K562 (cell line): Measurements from ENCODE around the gene CARM1. TPM values are rescaled to one million over a fixed set of nuclear protein-coding genes. Genes with fewer than 3 reads are reported as not detected.

Experiments used
- ATAC-seq: fragments of 200-7000 bp; cut with Tn5 transposase; 3 replicates; pipeline ENCODE4 v1.9.1; 2020; ENCODE audit warnings: moderate library complexity
- BruUV-seq: library from RNA; stranded (reverse); fragments of 400-500 nt; replicated peaks from 2 replicates; lab custom pipeline; 2021; lab: Mats Ljungman, UMichigan
- CTCF ChIA-PET: fragments of 300-600 bp; formaldehyde crosslinking; extraction: SDS; loops from one replicate; lab custom pipeline; 2021; ENCODE audit warnings: low intra/inter-chr PET ratio; lab: Yijun Ruan, JAX
- POLR2A ChIA-PET: fragments of 300-600, 350-650 bp; sonication (Branson Sonifier 250); formaldehyde crosslinking; extraction: SDS; loops from one replicate; lab custom pipeline; 2021; ENCODE audit warnings: antibody characterized with exemption, inconsistent platforms; lab: Yijun Ruan, JAX
- DNase-seq, 4 experiments: peaks; one replicate each; pipeline versions ENCODE4 v3.0.0 to v3.0.0-alpha.2; 2011 to 2018; ENCODE audit warnings: low spot score in 3 of 4, mixed read lengths in 3 of 4; ENCODE audit errors: extremely low read depth in 1 of 4
- FAIRE-seq: peaks from 2 replicates; lab custom pipeline; 2011; peaks lifted over from hg19 to GRCh38; lab: Jason Lieb, UNC
- H2AFZ ChIP-seq: 2 replicates; pipeline ENCODE4 v1.6.0; 2011; ENCODE audit warnings: low read depth, low read length, control low read depth, inconsistent platforms
- H3K27ac ChIP-seq: fragments of 200-600 bp; 3 replicates; pipeline ENCODE4 v1.8.0; 2011; ENCODE audit warnings: low read depth, mild to moderate bottlenecking, control low read depth, inconsistent platforms, low read length, moderate library complexity, mixed read lengths; ENCODE audit errors: extremely low read depth
- H3K27me3 ChIP-seq, 2 experiments: fragments of 300-600 bp in 1 of 2; 2 replicates in 1 of 2; 3 replicates in 1 of 2; pipeline versions ENCODE4 v1.6.0 to v1.8.0; 2011; ENCODE audit warnings: inconsistent platforms in 2 of 2, low read length in 2 of 2, mild to moderate bottlenecking in 1 of 2, mixed read lengths in 1 of 2, moderate library complexity in 1 of 2; ENCODE audit not compliant: control insufficient read depth in 2 of 2, insufficient read depth in 2 of 2
- H3K36me3 ChIP-seq: fragments of 300-600 bp; 3 replicates; pipeline ENCODE4 v1.8.0; 2011; ENCODE audit warnings: mild to moderate bottlenecking, low read length, inconsistent platforms; ENCODE audit not compliant: control insufficient read depth, insufficient read depth
- H3K4me1 ChIP-seq, 2 experiments: fragments of 200-600 bp in 1 of 2; replicated peaks in 1 of 2; 2 replicates in 1 of 2; 3 replicates in 1 of 2; pipeline versions ENCODE4 v1.5.1 to v1.8.0; 2011; ENCODE audit warnings: inconsistent platforms in 2 of 2, low read length in 2 of 2, mild to moderate bottlenecking in 1 of 2, mixed read lengths in 1 of 2, moderate library complexity in 1 of 2; ENCODE audit not compliant: control insufficient read depth in 2 of 2, insufficient read depth in 2 of 2
- H3K4me2 ChIP-seq: 2 replicates; pipeline ENCODE4 v1.6.1; 2011; ENCODE audit warnings: low read length, control low read depth, inconsistent platforms, mixed read lengths; ENCODE audit not compliant: insufficient read depth
- H3K4me3 ChIP-seq: fragments of 200-600 bp; sonication (generic), shearing (Covaris generic); 2 replicates; pipeline ENCODE4 v1.5.1; 2016; ENCODE audit warnings: control low read depth, inconsistent platforms
- H3K79me2 ChIP-seq: fragments of 200-600 bp; 3 replicates; pipeline ENCODE4 v1.8.0; 2011; ENCODE audit warnings: low read length, inconsistent platforms; ENCODE audit not compliant: control insufficient read depth, insufficient read depth
- H3K9ac ChIP-seq, 2 experiments: 2 replicates each; pipeline versions ENCODE4 v1.6.0 to v1.6.1; 2011; ENCODE audit warnings: low read depth in 2 of 2, low read length in 2 of 2, control low read depth in 1 of 2, inconsistent platforms in 1 of 2, mild to moderate bottlenecking in 1 of 2, mixed read lengths in 1 of 2; ENCODE audit not compliant: insufficient read depth in 1 of 2
- H3K9me1 ChIP-seq: one replicate; pipeline ENCODE4 v1.6.0; 2011; ENCODE audit warnings: inconsistent platforms, mild to moderate bottlenecking, low read length, moderate library complexity; ENCODE audit not compliant: control insufficient read depth, insufficient read depth
- H3K9me3 ChIP-seq: replicated peaks from 2 replicates; pipeline ENCODE4 v1.5.1; 2011; ENCODE audit warnings: low read depth, low read length, inconsistent platforms; ENCODE audit not compliant: control insufficient read depth, insufficient read depth
- H4K20me1 ChIP-seq: replicated peaks from 2 replicates; pipeline ENCODE4 v1.6.1; 2011; ENCODE audit warnings: low read length, inconsistent platforms, mixed read lengths; ENCODE audit not compliant: control insufficient read depth, insufficient read depth
- BRF1 ChIP-seq: IDR thresholded peaks from 3 replicates; pipeline ENCODE4 v1.6.1; 2011; ENCODE audit warnings: borderline replicate concordance, mild to moderate bottlenecking; ENCODE audit not compliant: insufficient read length; ENCODE audit errors: extremely low read depth
- C11orf30 ChIP-seq: fragments of 450-650 bp; IDR thresholded peaks from 2 replicates; pipeline ENCODE4 v1.6.1; 2016; ENCODE audit warnings: low read depth, mild to moderate bottlenecking
- CBX8 ChIP-seq: fragments of 200-600 bp; sonication (generic); IDR thresholded peaks from 2 replicates; pipeline ENCODE4 v1.6.1; 2012; ENCODE audit warnings: borderline replicate concordance, mixed run types, low read depth, mild to moderate bottlenecking, moderate library complexity, mixed read lengths, low read length, control low read depth, inconsistent platforms; ENCODE audit not compliant: poor library complexity, severe bottlenecking; ENCODE audit errors: extremely low read depth
- CTCF ChIP-seq, 3 experiments: IDR thresholded peaks in 2 of 3; conservative IDR thresholded peaks in 1 of 3; 2 replicates each; pipeline ENCODE4 v1.5.1; 2011 to 2012; ENCODE audit warnings: low read length in 3 of 3, mild to moderate bottlenecking in 3 of 3, control low read depth in 2 of 3, improper control_type of control experiment in 1 of 3, inconsistent platforms in 1 of 3, low read depth in 1 of 3, mixed read lengths in 1 of 3, moderate library complexity in 1 of 3; ENCODE audit not compliant: insufficient read depth in 2 of 3
- GABPA ChIP-seq: fragments of 200-800 bp; sonication (Bioruptor generic); conservative IDR thresholded peaks from 2 replicates; pipeline ENCODE4 v1.6.1; 2016; ENCODE audit warnings: low read depth, missing genetic modification characterization, missing compliant biosample characterization
- MYNN ChIP-seq, 2 experiments: sonication (generic); formaldehyde crosslinking in 1 of 2; IDR thresholded peaks; 2 replicates each; pipeline versions ENCODE4 v1.5.0 to v1.6.1; 2016 to 2020; ENCODE audit warnings: antibody characterized with exemption in 1 of 2, missing genetic modification reagents in 1 of 2
- POLR2G ChIP-seq: fragments of 200-400 bp; formaldehyde crosslinking; IDR thresholded peaks from 2 replicates; pipeline ENCODE4 v1.6.1; 2017; ENCODE audit warnings: low read depth, mild to moderate bottlenecking, antibody characterized with exemption, low read length, moderate library complexity
- PURB ChIP-seq: sonication (generic); formaldehyde crosslinking; IDR thresholded peaks from 2 replicates; pipeline ENCODE4 v1.9.0; 2021; ENCODE audit warnings: low read depth, mild to moderate bottlenecking, missing genetic modification reagents
- SOX6 ChIP-seq: fragments of 450-650 bp; IDR thresholded peaks from 2 replicates; pipeline ENCODE4 v1.6.1; 2014; ENCODE audit warnings: mild to moderate bottlenecking
- ZNF12 ChIP-seq: sonication (generic); formaldehyde crosslinking; IDR thresholded peaks from 2 replicates; pipeline ENCODE4 v1.4.0; 2020; ENCODE audit warnings: mild to moderate bottlenecking, missing genetic modification reagents
- ZNF140 ChIP-seq: fragments of 250-450 bp; sonication (Bioruptor Pico); IDR thresholded peaks from 2 replicates; pipeline ENCODE4 v1.8.0; 2021; ENCODE audit warnings: moderate library complexity, mild to moderate bottlenecking, inconsistent platforms
- ZNF146 ChIP-seq: IDR thresholded peaks from one replicate; pipeline ENCODE4 v1.6.1; 2018; ENCODE audit warnings: missing compliant biosample characterization; ENCODE audit not compliant: unreplicated experiment
- ZNF785 ChIP-seq: fragments of 250-450 bp; sonication (Bioruptor Pico); IDR thresholded peaks from 2 replicates; pipeline ENCODE4 v1.4.0; 2020; ENCODE audit warnings: mild to moderate bottlenecking
- WGBS: fragments of 100-300 bp; shearing (Covaris generic); methylation state at CpG from one replicate; pipeline ENCODE4 v1.1.6; 2016; ENCODE audit warnings: low coverage, mixed read lengths; ENCODE audit not compliant: insufficient coverage; ENCODE audit errors: missing lambda C conversion rate; 5-methylcytosine and 5-hydroxymethylcytosine counted together
- in situ Hi-C: fragments of 300-500 bp; cut with MboI; formaldehyde crosslinking; loops from 4 replicates; pipeline ENCODE4 v1.15.0; 2018; ENCODE audit warnings: inconsistent platforms, mixed read lengths
- intact Hi-C: fragments of 100-400 bp; cut with micrococcal nuclease; formaldehyde crosslinking; loops from 2 replicates; pipeline ENCODE4 v1.14.2; 2022
- polyA plus RNA-seq, 8 experiments: library from polyadenylated mRNA; depleted of rRNA in 4 of 8; stranded (reverse) in 5 of 8; unstranded in 3 of 8; fragments of >200 nt; fragmentation: Nextera tagmentation in 2 of 8; fragmentation: Illumina TruSeq in 1 of 8; extraction: Ambion mirVana in 2 of 8; extraction: Trizol in 1 of 8; gene quantifications; 2 replicates each; pipeline versions ENCODE4 v1.2.1 to v1.2.3, GENCODE V29; 2011 to 2014; ENCODE audit warnings: inconsistent platforms in 1 of 8, missing spikeins in 1 of 8
- total RNA-seq, 7 experiments: library from RNA; depleted of rRNA in 6 of 7; stranded (reverse); fragments of >200 nt in 6 of 7; fragmentation: Illumina TruSeq in 2 of 7; extraction: Trizol in 2 of 7; gene quantifications; 2 replicates each; pipeline versions ENCODE4 v1.2.1 to v1.2.3, GENCODE V29; 2011 to 2021; ENCODE audit warnings: low replicate concordance in 1 of 7

Gene CARM1
- total and polyA plus RNA-seq, 9 of the 15 experiments (the other 6 are each of a cell fraction or from before 2014, with no cell fraction given) = 0.36 to 86.0 (median 29.7) TPM

- H3K4me2 ChIP-seq = no peak overlapping the region
- in situ Hi-C loops (no loop called here), intact Hi-C loops (no loop called here)
- H3K9me1 ChIP-seq = no peaks in the 10 kb centered on the region
- TF ChIP-seq POLR2G = peak; percentile 24; the same call in 1 of the 2 replicates
- TF ChIP-seq C11orf30 = no peak
- H3K9ac ChIP-seq = no peak overlapping the region
- peaks cover 7% of the 10 kb centered on the region; the same call in 1 of the 2 replicates for H4K20me1 ChIP-seq
- H3K79me2 ChIP-seq = no peaks in the 10 kb centered on the region; the same call in 2 of the 3 replicates
- no TSS peak for BruUV-seq
- CTCF ChIA-PET = no interaction called here
- H3K27ac ChIP-seq = no peak overlapping the region
- no peak overlapping the region for H3K4me3 ChIP-seq
- peaks cover 12 to 31% of the 10 kb centered on the region in 2 experiments; a peak in 4 of 5 replicates for H3K4me1 ChIP-seq
- POLR2A ChIA-PET = interaction anchor here (5.4 kb wide), 1 partner anchor 9 kb away, joined by 58 read pairs; the partner anchor contains the start of gene TMED1
- WGBS = 90% methylated on average over 11 of the region's 12 CpGs
- H3K36me3 ChIP-seq = peaks cover 75% of the 10 kb centered on the region; the same call in 2 of the 3 replicates
- H3K9me3 ChIP-seq = no peaks in the 10 kb centered on the region
- DNase-seq (no peak), ATAC-seq (no peak), FAIRE-seq (no peak)
- H2AFZ ChIP-seq = no peak overlapping the region
- no peaks in the 10 kb centered on the region for H3K27me3 ChIP-seq
Measured at GRCh38 chr19:10823690-10824089, 47.7 kb upstream of the CARM1 start.

GRCh38 chr19:10826231-10826630 is 45.1 kb upstream of the CARM1 start:
- no peaks in the 10 kb centered on the region for H3K9me1 ChIP-seq
- H2AFZ ChIP-seq = no peak overlapping the region
- no peak overlapping the region for H3K27ac ChIP-seq
- ChIA-PET CTCF (no interaction called here), POLR2A (interaction anchor here (0.7 to 1.1 kb wide), 2 partner anchors 9 to 327 kb away, joined by 3 read pairs; no protein-coding TSS in a partner anchor)
- no peak overlapping the region for H3K4me3 ChIP-seq
- no peak for DNase-seq
- H3K9me3 ChIP-seq = no peaks in the 10 kb centered on the region
- no peaks in the 10 kb centered on the region for H3K27me3 ChIP-seq
- no peak for ATAC-seq
- BruUV-seq = no TSS peak
- FAIRE-seq = no peak
- H3K9ac ChIP-seq = peak overlapping the region in 1 of 2 experiments; percentile 64; a peak in 1 of 4 replicates
- H3K36me3 ChIP-seq = peaks cover 75% of the 10 kb centered on the region; the same call in 2 of the 3 replicates
- intact Hi-C loops (no loop called here), in situ Hi-C loops (no loop called here)
- no peaks in the 10 kb centered on the region for H4K20me1 ChIP-seq
- WGBS = 86% methylated on average over 7 of the region's 7 CpGs
- no peaks in the 10 kb centered on the region for H3K79me2 ChIP-seq
- H3K4me1 ChIP-seq = peaks cover 2 to 32% of the 10 kb centered on the region in 2 experiments; a peak in 4 of 5 replicates
- H3K4me2 ChIP-seq = no peak overlapping the region
- TF ChIP-seq ZNF140 (CRISPR knock-in tag) = no peak
- no peak for TF ChIP-seq GABPA (tag)
- no peak for TF ChIP-seq SOX6
- no peak for TF ChIP-seq ZNF146
- no peak for TF ChIP-seq BRF1
- no peak for TF ChIP-seq ZNF785
- no peak for TF ChIP-seq MYNN (IDR thresholded peaks at IDR 0.05)
- TF ChIP-seq MYNN (CRISPR knock-in tag; IDR thresholded peaks at IDR 0.05) = no peak
- TF ChIP-seq CTCF (IDR thresholded peaks at IDR 0.05 in 2 of 3, conservative IDR thresholded peaks at IDR 0.05 in 1 of 3; ENCODE audit: insufficient read depth in 2 of 3, low read depth in 1 of 3, low read length in 3 of 3) = no peak
- TF ChIP-seq PURB (CRISPR knock-in tag) = no peak
- no peak for TF ChIP-seq CBX8
- TF ChIP-seq ZNF12 (CRISPR knock-in tag) = no peak
